H9 (cell line): Measurements from ENCODE around the gene SCN4A. TPM values are rescaled to one million over a fixed set of nuclear protein-coding genes. Genes with fewer than 3 reads are reported as not detected.

ENCODE experiments used
- DNase-seq: peaks from one replicate; pipeline ENCODE4 v3.0.0-alpha.2; 2017
- H2AFZ ChIP-seq: one replicate; pipeline ENCODE4 v1.6.1; 2013; ENCODE audit warnings: mild to moderate bottlenecking, low read length, control low read depth, moderate library complexity
- H2AK5ac ChIP-seq: 2 replicates; pipeline ENCODE4 v1.6.1; 2013; ENCODE audit warnings: low read length, control low read depth, mixed read lengths; ENCODE audit not compliant: insufficient read length
- H2BK120ac ChIP-seq: one replicate; pipeline ENCODE4 v1.6.1; 2013; ENCODE audit warnings: low read depth, mild to moderate bottlenecking, low read length, control low read depth, inconsistent platforms; ENCODE audit not compliant: poor library complexity, severe bottlenecking
- H2BK12ac ChIP-seq: 2 replicates; pipeline ENCODE4 v1.6.1; 2013; ENCODE audit warnings: low read length, control low read depth, mixed read lengths, low read depth; ENCODE audit not compliant: insufficient read length
- H2BK15ac ChIP-seq: 2 replicates; pipeline ENCODE4 v1.6.1; 2013; ENCODE audit warnings: low read depth, low read length, control low read depth
- H2BK20ac ChIP-seq: one replicate; pipeline ENCODE4 v1.6.1; 2013; ENCODE audit warnings: low read depth, mild to moderate bottlenecking, low read length, control low read depth, inconsistent platforms; ENCODE audit not compliant: poor library complexity, severe bottlenecking
- H2BK5ac ChIP-seq: 2 replicates; pipeline ENCODE4 v1.6.1; 2013; ENCODE audit warnings: low read length, control low read depth, mixed read lengths; ENCODE audit not compliant: insufficient read length
- H3K14ac ChIP-seq: 2 replicates; pipeline ENCODE4 v1.6.1; 2013; ENCODE audit warnings: low read length, control low read depth; ENCODE audit not compliant: insufficient read depth
- H3K18ac ChIP-seq: 2 replicates; pipeline ENCODE4 v1.6.1; 2013; ENCODE audit warnings: low read depth, mild to moderate bottlenecking, mixed read lengths, low read length, control low read depth; ENCODE audit not compliant: insufficient read length
- H3K23ac ChIP-seq: 2 replicates; pipeline ENCODE4 v1.6.1; 2013; ENCODE audit warnings: low read length, control low read depth, mixed read lengths, low read depth; ENCODE audit not compliant: insufficient read length
- H3K23me2 ChIP-seq: 2 replicates; pipeline ENCODE4 v1.6.1; 2013; ENCODE audit warnings: low read depth, mild to moderate bottlenecking, mixed read lengths, low read length, control low read depth; ENCODE audit not compliant: insufficient read length, poor library complexity, severe bottlenecking
- H3K27ac ChIP-seq: 2 replicates; pipeline ENCODE4 v1.5.1; 2013; ENCODE audit warnings: low read length, control low read depth, mixed read lengths, low read depth; ENCODE audit not compliant: insufficient read length
- H3K27me3 ChIP-seq: 2 replicates; pipeline ENCODE4 v1.6.1; 2013; ENCODE audit warnings: low read length, control low read depth, inconsistent platforms; ENCODE audit not compliant: insufficient read depth
- H3K4ac ChIP-seq: 2 replicates; pipeline ENCODE4 v1.6.1; 2013; ENCODE audit warnings: low read depth, mild to moderate bottlenecking, control low read depth, inconsistent platforms, low read length, moderate library complexity
- H3K4me1 ChIP-seq: 2 replicates; pipeline ENCODE4 v1.6.1; 2013; ENCODE audit warnings: low read length, control low read depth, inconsistent platforms; ENCODE audit not compliant: insufficient read depth
- H3K4me2 ChIP-seq: 2 replicates; pipeline ENCODE4 v1.6.1; 2013; ENCODE audit warnings: low read length, control low read depth, mixed read lengths; ENCODE audit not compliant: insufficient read length, insufficient read depth
- H3K56ac ChIP-seq: 2 replicates; pipeline ENCODE4 v1.6.1; 2013; ENCODE audit warnings: low read depth, mild to moderate bottlenecking, mixed read lengths, low read length, control low read depth; ENCODE audit not compliant: insufficient read length
- H3K79me1 ChIP-seq: 2 replicates; pipeline ENCODE4 v1.6.1; 2013; ENCODE audit warnings: low read depth, mild to moderate bottlenecking, moderate library complexity, low read length, control low read depth, inconsistent platforms; ENCODE audit not compliant: insufficient read depth, poor library complexity, severe bottlenecking
- H3K79me2 ChIP-seq: 2 replicates; pipeline ENCODE4 v1.6.1; 2013; ENCODE audit warnings: low read length, control low read depth, inconsistent platforms; ENCODE audit not compliant: insufficient read depth
- H3K9ac ChIP-seq: 2 replicates; pipeline ENCODE4 v1.6.1; 2013; ENCODE audit warnings: low read length, control low read depth, mixed read lengths; ENCODE audit not compliant: insufficient read length; ENCODE audit errors: extremely low read depth
- H3K9me3 ChIP-seq: one replicate; pipeline ENCODE4 v1.6.1; 2013; ENCODE audit warnings: low read depth, low read length, inconsistent platforms; ENCODE audit not compliant: control insufficient read depth
- H3T11ph ChIP-seq: one replicate; pipeline ENCODE4 v1.6.1; 2013; ENCODE audit warnings: mild to moderate bottlenecking, low read length, control low read depth, inconsistent platforms
- H4K20me1 ChIP-seq: one replicate; pipeline ENCODE4 v1.6.1; 2013; ENCODE audit not compliant: control insufficient read depth, insufficient read length, insufficient read depth
- H4K5ac ChIP-seq: 2 replicates; pipeline ENCODE4 v1.6.1; 2013; ENCODE audit warnings: low read depth, mild to moderate bottlenecking, mixed read lengths, low read length, control low read depth; ENCODE audit not compliant: insufficient read length
- H4K8ac ChIP-seq: replicated peaks from 2 replicates; pipeline ENCODE4 v1.6.1; 2013; ENCODE audit warnings: low read length, control low read depth, mixed read lengths, low read depth; ENCODE audit not compliant: insufficient read length
- H4K91ac ChIP-seq: 2 replicates; pipeline ENCODE4 v1.6.1; 2013; ENCODE audit warnings: low read depth, mild to moderate bottlenecking, moderate library complexity, mixed read lengths, low read length, control low read depth; ENCODE audit not compliant: insufficient read length
- H3K27ac Mint-ChIP-seq, 3 experiments: 2 replicates in 2 of 3; 3 replicates in 1 of 3; pipeline ENCODE4 v1.8.0; 2020 to 2021; ENCODE audit warnings: mixed read lengths in 3 of 3, mild to moderate bottlenecking in 1 of 3, moderate library complexity in 1 of 3
- H3K27me3 Mint-ChIP-seq: 2 replicates; pipeline ENCODE4 v1.8.0; 2021; ENCODE audit warnings: low read depth, mild to moderate bottlenecking, moderate library complexity, mixed read lengths
- H3K36me3 Mint-ChIP-seq, 3 experiments: 2 replicates in 2 of 3; 3 replicates in 1 of 3; pipeline ENCODE4 v1.8.0; 2020 to 2021; ENCODE audit warnings: low read depth in 3 of 3, mixed read lengths in 3 of 3; ENCODE audit not compliant: insufficient read depth in 1 of 3
- H3K4me1 Mint-ChIP-seq, 2 experiments: 2 replicates each; pipeline ENCODE4 v1.8.0; 2020; ENCODE audit warnings: mixed read lengths in 2 of 2
- H3K4me3 Mint-ChIP-seq, 2 experiments: 2 replicates in 1 of 2; 3 replicates in 1 of 2; pipeline ENCODE4 v1.8.0; 2020 to 2021; ENCODE audit warnings: mild to moderate bottlenecking in 2 of 2, mixed read lengths in 2 of 2, moderate library complexity in 1 of 2
- H3K9me3 Mint-ChIP-seq, 2 experiments: 2 replicates in 1 of 2; 3 replicates in 1 of 2; pipeline ENCODE4 v1.8.0; 2020; ENCODE audit warnings: mild to moderate bottlenecking in 2 of 2, mixed read lengths in 2 of 2, moderate library complexity in 1 of 2
- CTCF ChIP-seq: fragments of 200-600 bp; sonication (generic); conservative IDR thresholded peaks from 3 replicates; pipeline ENCODE4 v1.8.0; 2021; ENCODE audit warnings: antibody characterized with exemption, mild to moderate bottlenecking
- WGBS: extraction: QIAGEN DNeasy Blood & Tissue Kit; methylation state at CpG from one replicate; pipeline ENCODE4 v1.1.7; 2013; ENCODE audit warnings: missing lambda C conversion rate, low lambda C conversion rate, mixed read lengths; ENCODE audit not compliant: insufficient read length; ENCODE audit errors: extremely low coverage; 5-methylcytosine and 5-hydroxymethylcytosine counted together
- total RNA-seq: library from RNA; stranded (reverse); gene quantifications from 2 replicates; pipeline ENCODE4 v1.2.1, GENCODE V29; 2021

The SCN4A gene
- total RNA-seq, 1 experiment from 2014 or later: 5.8 TPM

GRCh38 chr17:64004218-64004770, 31.6 kb upstream of the SCN4A start:
- H3K9ac ChIP-seq: no peak overlapping the region
- no peak overlapping the region for H2BK5ac ChIP-seq
- no peaks in the 10 kb centered on the region for H3K79me1 ChIP-seq
- no peak for TF ChIP-seq CTCF
- no peak overlapping the region for H3T11ph ChIP-seq
- H3K4me2 ChIP-seq: no peak overlapping the region
- no peak overlapping the region for H3K4me3 Mint-ChIP-seq
- no peaks in the 10 kb centered on the region for H3K4me1 ChIP-seq
- no peak overlapping the region; a peak in 2 of 7 replicates for H3K27ac Mint-ChIP-seq
- no peaks in the 10 kb centered on the region for H3K9me3 ChIP-seq
- H4K20me1 ChIP-seq: no peaks in the 10 kb centered on the region
- H3K18ac ChIP-seq: no peak overlapping the region
- H3K27ac ChIP-seq: no peak overlapping the region
- H3K23ac ChIP-seq: no peak overlapping the region
- no peak overlapping the region for H2AK5ac ChIP-seq
- H2AFZ ChIP-seq: no peak overlapping the region
- no peaks in the 10 kb centered on the region; a peak in 1 of 5 replicates for H3K9me3 Mint-ChIP-seq
- peaks cover 6 to 22% of the 10 kb centered on the region in 2 experiments for H3K4me1 Mint-ChIP-seq
- H2BK12ac ChIP-seq: no peak overlapping the region
- no peak for DNase-seq
- no peak overlapping the region for H3K56ac ChIP-seq
- H3K23me2 ChIP-seq: no peaks in the 10 kb centered on the region
- no peak overlapping the region for H4K8ac ChIP-seq
- H3K36me3 Mint-ChIP-seq: 0 out of 7 replicates have a peak, but pooled peaks cover 0 to 2% (median 0%) of the 10 kb centered on the region in 3 experiments
- H3K27me3 Mint-ChIP-seq: peaks cover 13% of the 10 kb centered on the region
- H3K27me3 ChIP-seq: no peaks in the 10 kb centered on the region
- H4K5ac ChIP-seq: no peak overlapping the region
- no peak overlapping the region for H2BK120ac ChIP-seq
- H2BK20ac ChIP-seq: no peak overlapping the region
- H2BK15ac ChIP-seq: no peak overlapping the region
- H3K14ac ChIP-seq: no peak overlapping the region
- WGBS: no CpG with 5 or more reads among the region's 7 CpGs
- H4K91ac ChIP-seq: no peak overlapping the region
- no peaks in the 10 kb centered on the region for H3K79me2 ChIP-seq
- no peak overlapping the region for H3K4ac ChIP-seq
